Transverse colon (tissue), 3 donors: ENCODE data around the gene TOMM40L.

Experiments
- CTCF ChIP-seq, 5 experiments: fragments of 200-600 bp in 3 of 5; fragments of 450-650 bp in 2 of 5; sonication (generic) in 3 of 5; IDR thresholded peaks; 1 replicate in 2 of 5; 2 replicates in 3 of 5; pipeline ENCODE4 v1.5.1; 2016 to 2017; ENCODE audit warnings: antibody characterized with exemption in 5 of 5, inconsistent platforms in 3 of 5, mild to moderate bottlenecking in 2 of 5, moderate library complexity in 1 of 5
- EP300 ChIP-seq: sonication (generic); formaldehyde crosslinking; IDR thresholded peaks from one replicate; pipeline ENCODE4 v1.6.1; 2017; ENCODE audit warnings: antibody characterized with exemption, low read depth
- POLR2A ChIP-seq: fragments of 450-650 bp; IDR thresholded peaks from one replicate; pipeline ENCODE4 v1.6.1; 2016; ENCODE audit warnings: antibody characterized with exemption, mild to moderate bottlenecking, moderate library complexity

- TF ChIP-seq CTCF (IDR thresholded peaks at IDR 0.05) (no peak), EP300 (no peak), POLR2A (no peak)
Measured at GRCh38 chr1:161238039-161238473, 12.2 kb downstream of the TOMM40L start, which contains the start of gene NR1I3.
